ENCODE measurements around the gene COL6A5. TPM values are rescaled to one million over a fixed set of nuclear protein-coding genes. Genes with fewer than 3 reads are reported as not detected.

Gene COL6A5
- total and polyA plus RNA-seq, 10 of the 15 experiments (the other 5 are each of a cell fraction or from before 2014, with no cell fraction given), result 0.04 to 0.11 TPM; not detected in 8

- no TSS peak for BruUV-seq (replicated peaks)
- ATAC-seq (no peak), FAIRE-seq (no peak), DNase-seq (ENCODE audit: low read depth, low spot score) (no peak)
- no peaks in the 10 kb centered on the region for H3K27me3 ChIP-seq (replicated peaks in 1 of 2; ENCODE audit: control insufficient read depth in 2 of 2, insufficient read depth in 2 of 2, low read length in 1 of 2)
- no peak overlapping the region for H3K9ac ChIP-seq (ENCODE audit: control insufficient read depth, insufficient read depth, low read length)
- in situ Hi-C loops (cut with MboI), result no loop called here
- H3K27ac ChIP-seq (ENCODE audit: control insufficient read depth, insufficient read depth), result no peak overlapping the region
- TF ChIP-seq EP300 (IDR thresholded peaks at IDR 0.05; ENCODE audit: borderline replicate concordance in 1 of 2, control insufficient read depth in 1 of 2, low read depth in 2 of 2, low read length in 2 of 2), result no peak
- no peak for TF ChIP-seq CEBPB (IDR thresholded peaks at IDR 0.05; ENCODE audit: borderline replicate concordance in 1 of 2, low read depth in 2 of 2, low read length in 2 of 2)
- no peak for TF ChIP-seq USF2 (IDR thresholded peaks at IDR 0.05; ENCODE audit: borderline replicate concordance, low read depth, low read length)
- TF ChIP-seq KLF5 (IDR thresholded peaks at IDR 0.05; ENCODE audit: partially characterized antibody), result no peak
- TF ChIP-seq RCOR1 (conservative IDR thresholded peaks at IDR 0.05; ENCODE audit: low read depth, low read length), result no peak
- no peak for TF ChIP-seq ZZZ3 (IDR thresholded peaks at IDR 0.05; ENCODE audit: control insufficient read depth, insufficient read length, low read depth)
- TF ChIP-seq SMAD5 (IDR thresholded peaks at IDR 0.05; ENCODE audit: low read depth), result no peak
- no peak for TF ChIP-seq DPF2 (IDR thresholded peaks at IDR 0.05)
- no peak for TF ChIP-seq NFYB (IDR thresholded peaks at IDR 0.05; ENCODE audit: insufficient read depth, low read depth, low read length)
- no peak for TF ChIP-seq SIN3A (IDR thresholded peaks at IDR 0.05; ENCODE audit: low read depth, low read length)
- TF ChIP-seq CHD1 (IDR thresholded peaks at IDR 0.05; ENCODE audit: low read depth, low read length), result no peak
- no peak for TF ChIP-seq POLR2AphosphoS2 (IDR thresholded peaks at IDR 0.05; ENCODE audit: low read depth, low read length)
- TF ChIP-seq JUNB (IDR thresholded peaks at IDR 0.05), result no peak
- TF ChIP-seq EZH2 (IDR thresholded peaks at IDR 0.05; ENCODE audit: borderline replicate concordance, control insufficient read depth, low read depth, low read length), result no peak
- TF ChIP-seq, protein P1, sequence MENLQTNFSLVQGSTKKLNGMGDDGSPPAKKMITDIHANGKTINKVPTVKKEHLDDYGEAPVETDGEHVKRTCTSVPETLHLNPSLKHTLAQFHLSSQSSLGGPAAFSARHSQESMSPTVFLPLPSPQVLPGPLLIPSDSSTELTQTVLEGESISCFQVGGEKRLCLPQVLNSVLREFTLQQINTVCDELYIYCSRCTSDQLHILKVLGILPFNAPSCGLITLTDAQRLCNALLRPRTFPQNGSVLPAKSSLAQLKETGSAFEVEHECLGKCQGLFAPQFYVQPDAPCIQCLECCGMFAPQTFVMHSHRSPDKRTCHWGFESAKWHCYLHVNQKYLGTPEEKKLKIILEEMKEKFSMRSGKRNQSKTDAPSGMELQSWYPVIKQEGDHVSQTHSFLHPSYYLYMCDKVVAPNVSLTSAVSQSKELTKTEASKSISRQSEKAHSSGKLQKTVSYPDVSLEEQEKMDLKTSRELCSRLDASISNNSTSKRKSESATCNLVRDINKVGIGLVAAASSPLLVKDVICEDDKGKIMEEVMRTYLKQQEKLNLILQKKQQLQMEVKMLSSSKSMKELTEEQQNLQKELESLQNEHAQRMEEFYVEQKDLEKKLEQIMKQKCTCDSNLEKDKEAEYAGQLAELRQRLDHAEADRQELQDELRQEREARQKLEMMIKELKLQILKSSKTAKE (IDR thresholded peaks at IDR 0.05; ENCODE audit: low read depth, poor library complexity, severe bottlenecking), result no peak
- TF ChIP-seq, protein P2, sequence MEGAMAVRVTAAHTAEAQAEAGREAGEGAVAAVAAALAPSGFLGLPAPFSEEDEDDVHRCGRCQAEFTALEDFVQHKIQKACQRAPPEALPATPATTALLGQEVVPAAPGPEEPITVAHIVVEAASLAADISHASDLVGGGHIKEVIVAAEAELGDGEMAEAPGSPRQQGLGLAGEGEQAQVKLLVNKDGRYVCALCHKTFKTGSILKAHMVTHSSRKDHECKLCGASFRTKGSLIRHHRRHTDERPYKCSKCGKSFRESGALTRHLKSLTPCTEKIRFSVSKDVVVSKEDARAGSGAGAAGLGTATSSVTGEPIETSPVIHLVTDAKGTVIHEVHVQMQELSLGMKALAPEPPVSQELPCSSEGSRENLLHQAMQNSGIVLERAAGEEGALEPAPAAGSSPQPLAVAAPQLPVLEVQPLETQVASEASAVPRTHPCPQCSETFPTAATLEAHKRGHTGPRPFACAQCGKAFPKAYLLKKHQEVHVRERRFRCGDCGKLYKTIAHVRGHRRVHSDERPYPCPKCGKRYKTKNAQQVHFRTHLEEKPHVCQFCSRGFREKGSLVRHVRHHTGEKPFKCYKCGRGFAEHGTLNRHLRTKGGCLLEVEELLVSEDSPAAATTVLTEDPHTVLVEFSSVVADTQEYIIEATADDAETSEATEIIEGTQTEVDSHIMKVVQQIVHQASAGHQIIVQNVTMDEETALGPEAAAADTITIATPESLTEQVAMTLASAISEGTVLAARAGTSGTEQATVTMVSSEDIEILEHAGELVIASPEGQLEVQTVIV (IDR thresholded peaks at IDR 0.05; ENCODE audit: borderline replicate concordance, partially characterized antibody), result no peak
- TF ChIP-seq BRCA1 (IDR thresholded peaks at IDR 0.05; ENCODE audit: low read depth, low read length), result no peak
- TF ChIP-seq CBX3 (IDR thresholded peaks at IDR 0.05; ENCODE audit: borderline replicate concordance, low read depth), result no peak
- H3K4me2 ChIP-seq (ENCODE audit: control insufficient read depth, insufficient read depth), result no peak overlapping the region
- H2AFZ ChIP-seq (ENCODE audit: control insufficient read depth, low read depth, low read length), result no peak overlapping the region
- no peaks in the 10 kb centered on the region for H3K36me3 ChIP-seq (ENCODE audit: control insufficient read depth in 2 of 2, insufficient read depth in 2 of 2, low read length in 1 of 2)
- no peaks in the 10 kb centered on the region for H4K20me1 ChIP-seq (ENCODE audit: control insufficient read depth, insufficient read depth)
- ChIA-PET CTCF (no interaction called here), POLR2A (no interaction called here), RAD21 (ENCODE audit: unreplicated experiment) (no interaction called here), SMC1A (ENCODE audit: uncharacterized antibody, unreplicated experiment) (no interaction called here)
- H3K9me3 ChIP-seq (replicated peaks; ENCODE audit: control insufficient read depth, insufficient read depth, low read length), result no peaks in the 10 kb centered on the region
- H3K4me3 ChIP-seq, result no peak overlapping the region
- no peaks in the 10 kb centered on the region for H3K4me1 ChIP-seq (ENCODE audit: control insufficient read depth, insufficient read depth, low read length)
- 0% methylated on average over 1 of the region's 1 CpG for WGBS (ENCODE audit: insufficient coverage, insufficient replicate concordance, low lambda C conversion rate, missing lambda C conversion rate)
- H3K79me2 ChIP-seq (ENCODE audit: control insufficient read depth, insufficient read depth, low read length), result no peaks in the 10 kb centered on the region
- intact Hi-C loops (cut with micrococcal nuclease; ENCODE audit: unreplicated experiment), result no loop called here
These were observed 112.2 kb downstream of the COL6A5 start for GRCh38 chr3:130457671-130458070.

All from GM12878 (cell line).